Activated CD4-positive, alpha-beta T cell treated with anti-CD3 and anti-CD28 coated beads, Interleukin-2, amount 10 ng/mL, durations not matched to agents 24 days and 14 days (primary cell): ENCODE measurements around the gene KYAT1. TPM values are rescaled to one million over a fixed set of nuclear protein-coding genes. Genes with fewer than 3 reads are reported as not detected.
A peak's percentile ranks its signal among the peaks of the same experiment; 100 is the strongest.
"Not testable (repeated sequence)": the region's sequence is repeated elsewhere in the genome, so short reads cannot be mapped to it uniquely, and the experiment has no call there.

ENCODE experiments used
- DNase-seq: peaks from one replicate; pipeline ENCODE4 v3.0.0; 2022
- H3K27ac Mint-ChIP-seq: one replicate; pipeline ENCODE4 v1.8.0; 2022; ENCODE audit warnings: mild to moderate bottlenecking, mixed read lengths
- H3K27me3 Mint-ChIP-seq: one replicate; pipeline ENCODE4 v1.8.0; 2022; ENCODE audit warnings: mixed read lengths
- H3K36me3 Mint-ChIP-seq: one replicate; pipeline ENCODE4 v1.8.0; 2022; ENCODE audit warnings: low read depth, mild to moderate bottlenecking, mixed read lengths
- H3K4me1 Mint-ChIP-seq: one replicate; pipeline ENCODE4 v1.8.0; 2021; ENCODE audit warnings: mixed read lengths
- H3K4me3 Mint-ChIP-seq: one replicate; pipeline ENCODE4 v1.8.0; 2022; ENCODE audit warnings: mild to moderate bottlenecking, moderate library complexity, mixed read lengths
- H3K9me3 Mint-ChIP-seq: one replicate; pipeline ENCODE4 v1.8.0; 2021; ENCODE audit warnings: mixed read lengths
- intact Hi-C: fragments of 100-400 bp; cut with micrococcal nuclease; formaldehyde crosslinking; loops from one replicate; pipeline ENCODE4 v1.15.1; 2023
- total RNA-seq: library from RNA; stranded (reverse); gene quantifications from 2 replicates; pipeline ENCODE4 v1.2.3, GENCODE V29; 2022

The KYAT1 gene
- total RNA-seq, 1 donor from 2014 or later, result 11.7 TPM

DNA sequence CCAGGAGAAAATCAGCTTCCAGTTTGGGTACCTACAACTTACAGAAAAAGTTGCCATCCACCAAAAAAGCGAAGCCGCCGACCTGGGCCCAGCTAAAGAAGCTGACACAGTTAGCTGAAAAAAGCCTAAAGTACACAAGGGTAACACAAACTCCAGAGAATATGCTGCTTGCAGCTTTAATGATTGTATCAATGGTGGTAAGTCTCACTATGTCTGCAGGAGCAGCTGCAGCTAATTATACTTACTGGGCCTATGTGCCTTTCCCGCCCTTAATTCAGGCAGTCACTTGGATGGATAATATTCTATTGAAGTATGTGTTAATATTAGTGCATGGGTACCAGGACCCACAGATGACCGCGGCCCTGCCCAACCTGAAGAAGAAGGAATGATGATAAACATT is 27.3 kb downstream of the KYAT1 start:
- H3K27ac Mint-ChIP-seq, intact Hi-C loops, DNase-seq, H3K4me1 Mint-ChIP-seq, H3K27me3 Mint-ChIP-seq, H3K4me3 Mint-ChIP-seq: not testable (repeated sequence)
- peaks cover 12% of the 10 kb centered on the region for H3K36me3 Mint-ChIP-seq
- peaks cover 14% of the 10 kb centered on the region for H3K9me3 Mint-ChIP-seq

DNA sequence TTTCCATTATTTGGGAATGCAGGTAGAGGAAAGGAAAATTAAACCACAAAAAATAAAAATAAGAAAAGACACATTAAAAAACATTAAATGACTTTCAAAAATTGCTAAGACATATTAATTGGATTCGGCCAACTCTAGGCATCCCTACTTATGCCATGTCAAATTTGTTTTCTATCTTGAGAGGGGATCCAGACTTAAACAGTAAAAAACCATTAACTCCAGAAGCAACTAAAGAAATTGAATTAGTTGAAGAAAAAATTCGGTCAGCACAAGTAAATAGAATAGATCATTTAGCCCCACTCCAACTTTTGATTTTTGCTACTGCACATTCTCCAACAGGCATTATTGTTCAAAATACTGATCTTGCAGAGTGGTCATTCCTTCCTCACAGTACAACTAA is 29.1 kb downstream of the KYAT1 start:
- peaks cover 14% of the 10 kb centered on the region for H3K9me3 Mint-ChIP-seq
- DNase-seq, intact Hi-C loops, H3K27ac Mint-ChIP-seq, H3K27me3 Mint-ChIP-seq, H3K4me3 Mint-ChIP-seq, H3K4me1 Mint-ChIP-seq: not testable (repeated sequence)
- H3K36me3 Mint-ChIP-seq, result peaks cover 17% of the 10 kb centered on the region

DNA sequence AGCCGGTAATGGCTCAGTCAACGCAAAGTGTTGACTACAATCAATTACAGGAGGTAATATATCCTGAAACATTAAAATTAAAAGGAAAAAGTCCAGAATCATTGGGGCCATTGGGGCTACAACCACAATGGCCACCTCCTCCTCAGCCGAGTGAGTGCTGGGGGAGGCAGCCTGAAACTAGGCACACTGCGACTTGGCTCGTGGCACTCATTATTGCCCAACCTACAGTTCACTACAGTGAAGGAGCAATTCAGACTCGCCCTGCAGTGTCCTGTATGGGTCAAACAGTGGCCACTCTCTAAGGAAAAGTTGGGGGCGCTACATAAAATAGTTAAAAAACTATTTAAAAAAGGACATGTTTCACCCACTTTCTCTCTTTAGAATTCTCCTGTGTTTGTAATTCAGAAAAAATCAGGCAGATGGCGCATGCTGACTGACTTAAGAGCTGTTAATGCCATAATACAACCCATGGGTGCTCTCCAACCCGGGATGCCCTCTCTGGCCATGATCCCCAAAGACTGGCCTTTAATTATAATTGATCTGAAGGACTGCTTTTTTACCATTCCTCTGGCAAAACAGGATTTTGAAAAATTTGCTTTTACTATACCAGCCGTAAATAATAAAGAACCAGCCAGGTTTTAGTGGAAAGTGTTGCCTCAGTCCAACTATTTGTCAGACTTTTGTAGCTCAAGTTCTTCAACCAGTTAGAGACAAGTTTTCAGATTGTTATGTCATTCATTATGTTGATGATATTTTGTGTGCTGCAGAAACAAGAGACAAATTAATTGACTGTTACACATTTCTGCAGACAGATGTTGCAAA is 29.8 kb downstream of the KYAT1 start:
- DNase-seq, result peak; percentile 79
- H3K4me1 Mint-ChIP-seq, H3K4me3 Mint-ChIP-seq, H3K27ac Mint-ChIP-seq, H3K27me3 Mint-ChIP-seq, intact Hi-C loops: not testable (repeated sequence)
- Mint-ChIP-seq H3K9me3 (peaks cover 14% of the 10 kb centered on the region), H3K36me3 (peaks cover 18% of the 10 kb centered on the region)

DNA sequence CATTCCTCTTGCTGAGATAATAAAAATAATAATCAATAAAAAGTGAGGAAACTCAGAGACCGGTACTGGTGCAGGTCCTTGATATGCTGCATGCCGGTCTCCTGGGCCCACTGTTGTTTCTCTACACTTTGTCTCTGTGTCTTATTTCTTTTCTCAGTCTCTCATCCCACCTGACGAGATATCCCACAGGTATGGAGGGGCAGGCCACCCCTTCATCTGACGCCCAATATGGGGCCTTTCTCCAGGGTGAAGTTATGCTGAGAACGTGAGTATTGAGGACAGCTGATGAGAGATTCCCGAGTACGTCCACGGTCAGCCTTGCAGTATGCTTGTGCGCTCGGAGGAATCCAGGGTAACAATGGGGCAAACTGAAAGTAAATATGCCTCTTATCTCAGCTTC is 30.7 kb downstream of the KYAT1 start:
- H3K4me3 Mint-ChIP-seq, H3K4me1 Mint-ChIP-seq, intact Hi-C loops, H3K27me3 Mint-ChIP-seq, H3K27ac Mint-ChIP-seq, DNase-seq: not testable (repeated sequence)
- Mint-ChIP-seq H3K9me3 (peaks cover 14% of the 10 kb centered on the region), H3K36me3 (peaks cover 18% of the 10 kb centered on the region)

DNA sequence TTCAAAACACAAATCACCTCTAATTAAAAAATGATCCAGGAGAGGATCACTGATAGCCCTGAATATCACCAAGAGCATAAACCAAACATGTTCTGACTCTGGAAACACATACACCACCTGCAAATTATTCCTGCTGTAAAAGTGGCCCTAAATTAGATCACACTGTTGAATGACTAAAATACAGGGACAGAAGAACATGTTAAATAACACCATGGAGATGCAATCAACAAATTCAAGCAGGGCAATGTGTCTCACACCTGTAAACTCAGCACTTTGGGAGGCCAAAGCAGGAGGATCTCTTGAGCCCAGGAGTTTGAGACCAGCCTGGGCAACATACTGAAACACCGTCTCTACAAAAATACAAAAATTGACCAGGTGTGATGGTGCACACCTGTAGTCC is 33.9 kb downstream of the KYAT1 start:
- Mint-ChIP-seq H3K36me3 (peaks cover 18% of the 10 kb centered on the region), H3K27me3 (no peaks in the 10 kb centered on the region), H3K27ac (no peak overlapping the region), H3K4me1 (no peaks in the 10 kb centered on the region), H3K4me3 (no peak overlapping the region), H3K9me3 (peaks cover 14% of the 10 kb centered on the region)
- intact Hi-C loops, result no loop called here
- DNase-seq, result no peak

DNA sequence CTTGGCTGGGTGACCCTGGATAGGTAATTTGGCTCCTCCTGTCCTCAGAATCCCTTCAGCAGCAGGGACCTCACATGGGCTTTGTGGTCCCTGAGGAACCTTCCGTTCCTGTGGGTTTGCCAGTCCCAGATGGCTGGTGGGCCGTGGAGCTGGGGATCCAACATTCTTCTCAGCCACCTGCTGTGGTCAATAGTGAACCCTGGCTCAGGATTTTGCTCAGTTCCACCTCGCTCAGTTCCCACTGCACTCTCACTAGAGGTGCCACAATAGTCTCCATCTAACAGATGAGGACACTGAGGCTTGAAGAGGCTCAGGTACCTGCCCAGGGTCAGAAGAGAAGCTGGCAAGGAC is 35.1 kb downstream of the KYAT1 start:
- Mint-ChIP-seq H3K27me3 (no peaks in the 10 kb centered on the region), H3K4me1 (no peaks in the 10 kb centered on the region), H3K36me3 (peaks cover 22% of the 10 kb centered on the region), H3K9me3 (peaks cover 14% of the 10 kb centered on the region), H3K4me3 (no peak overlapping the region), H3K27ac (no peak overlapping the region)
- intact Hi-C loops, result no loop called here
- DNase-seq, result no peak

DNA sequence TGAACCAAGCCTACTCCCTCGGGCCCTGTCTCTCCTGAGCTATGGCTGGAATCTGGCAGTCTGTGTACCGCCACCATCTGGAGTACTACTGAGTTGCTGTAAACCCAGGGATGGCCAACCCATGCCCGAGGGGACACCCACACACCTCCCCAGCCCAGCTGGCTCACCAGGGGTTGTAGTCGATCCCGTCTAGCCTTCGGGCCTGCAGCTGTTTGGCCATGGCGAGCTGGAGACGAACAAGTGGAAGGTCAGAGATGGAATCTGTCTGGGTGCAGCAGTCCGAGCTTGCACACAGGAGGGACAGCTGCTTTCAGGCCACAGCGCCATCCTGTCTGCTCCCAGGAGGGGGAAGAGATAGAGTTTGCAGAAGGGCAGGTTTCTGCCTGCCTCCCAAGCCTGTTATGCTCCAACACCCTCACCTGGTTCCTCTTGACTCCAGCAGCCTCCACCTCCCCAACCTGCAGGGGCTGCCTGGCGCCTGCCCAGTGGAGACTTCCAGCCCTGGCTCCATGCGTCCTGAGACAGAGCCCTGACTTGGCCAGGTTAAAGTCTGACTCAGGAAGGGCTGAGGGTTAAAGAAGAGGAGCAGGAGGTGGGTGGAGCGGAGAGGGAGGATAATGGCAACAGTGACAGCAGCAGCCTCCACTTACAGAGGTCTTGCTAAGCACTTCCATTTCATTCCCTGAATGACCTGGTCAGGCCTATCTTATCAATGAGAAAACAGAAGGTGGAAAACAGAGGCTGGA is 36.4 kb downstream of the KYAT1 start:
- Mint-ChIP-seq H3K4me1 (no peaks in the 10 kb centered on the region), H3K27me3 (no peaks in the 10 kb centered on the region), H3K9me3 (peaks cover 4% of the 10 kb centered on the region), H3K4me3 (no peak overlapping the region), H3K27ac (no peak overlapping the region), H3K36me3 (peaks cover 13% of the 10 kb centered on the region)
- no peak for DNase-seq
- intact Hi-C loops, result no loop called here

DNA sequence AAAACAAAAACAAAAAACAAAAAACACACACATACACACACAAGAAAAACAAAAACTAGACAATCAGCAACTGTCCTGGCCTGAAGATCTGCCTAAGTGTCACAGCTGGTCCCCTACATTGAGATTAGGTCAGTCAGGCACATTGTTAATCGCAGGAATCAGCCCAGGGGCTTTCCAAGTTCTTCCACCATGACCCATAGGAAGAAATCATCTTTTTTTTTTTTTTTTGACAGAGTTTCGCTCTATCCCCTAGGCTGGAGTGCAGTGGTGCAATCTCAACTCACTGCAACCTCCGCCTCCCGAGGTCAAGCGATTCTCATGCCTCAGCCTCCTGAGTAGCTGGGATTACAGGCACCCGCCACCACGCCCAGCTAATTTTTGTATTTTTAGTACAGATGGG is 38.6 kb downstream of the KYAT1 start:
- H3K9me3 Mint-ChIP-seq, H3K27ac Mint-ChIP-seq, H3K36me3 Mint-ChIP-seq, DNase-seq, H3K4me3 Mint-ChIP-seq, intact Hi-C loops, H3K27me3 Mint-ChIP-seq, H3K4me1 Mint-ChIP-seq: not testable (repeated sequence)

DNA sequence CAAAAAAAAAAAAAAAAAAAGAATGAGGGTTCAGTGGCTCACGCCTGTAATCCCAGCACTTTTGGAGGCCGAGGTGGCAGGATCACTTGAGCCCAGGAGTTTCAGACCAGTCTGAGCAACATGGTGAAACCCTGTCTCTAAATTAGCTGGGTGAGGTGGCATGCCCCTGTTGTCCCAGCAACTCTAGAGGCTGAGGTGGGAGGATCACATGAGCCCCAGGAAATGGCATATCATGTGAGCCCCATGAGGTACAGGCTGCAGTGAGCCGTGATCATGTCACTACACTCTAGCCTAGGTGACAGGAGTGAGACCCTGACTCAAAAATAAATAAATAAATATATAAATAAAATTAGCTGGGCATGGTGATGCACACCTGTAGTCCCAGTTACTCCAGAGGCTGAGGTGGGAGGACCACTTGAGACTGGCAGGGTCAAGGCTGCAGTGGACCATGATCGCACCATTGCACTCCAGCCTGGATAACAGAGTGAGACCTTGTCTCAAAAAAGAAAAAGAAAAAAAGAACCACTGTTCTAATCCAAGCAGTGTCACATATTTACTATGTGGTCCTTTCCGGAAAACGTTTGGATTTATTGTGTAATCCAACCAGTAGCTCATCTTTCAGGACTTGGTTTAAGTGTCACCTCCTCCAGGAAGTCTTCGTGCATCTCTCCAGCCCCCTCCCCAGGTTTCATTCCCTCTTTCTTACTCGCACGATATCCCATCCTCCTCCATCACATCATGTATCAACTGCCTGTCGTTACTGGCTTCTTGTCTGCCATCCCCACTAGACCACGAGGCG is 39.9 kb downstream of the KYAT1 start:
- DNase-seq, result no peak
- Mint-ChIP-seq H3K27ac (no peak overlapping the region), H3K4me1 (no peaks in the 10 kb centered on the region), H3K27me3 (no peaks in the 10 kb centered on the region), H3K9me3 (no peaks in the 10 kb centered on the region), H3K36me3 (peaks cover 8% of the 10 kb centered on the region), H3K4me3 (no peak overlapping the region)
- intact Hi-C loops, result no loop called here

DNA sequence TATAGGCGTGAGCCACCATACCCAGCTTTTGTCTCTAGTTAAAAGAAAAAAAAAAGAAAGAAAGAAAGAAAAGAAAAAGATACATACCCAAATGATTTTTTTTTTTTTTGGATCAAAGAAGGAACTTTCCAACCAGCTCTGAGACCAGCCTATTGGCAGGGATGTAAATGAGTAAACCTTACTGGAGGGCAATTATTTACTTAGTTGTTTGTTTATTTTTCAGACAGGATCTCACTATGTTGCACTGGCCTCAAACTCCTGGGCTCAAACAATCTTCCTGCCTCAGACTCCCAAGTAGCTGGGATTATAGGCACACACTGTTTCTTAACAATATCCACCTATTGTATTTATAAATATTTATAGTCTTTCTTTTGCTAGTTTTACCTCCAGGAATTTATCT is 41.2 kb downstream of the KYAT1 start:
- no peaks in the 10 kb centered on the region for H3K4me1 Mint-ChIP-seq
- peaks cover 8% of the 10 kb centered on the region for H3K36me3 Mint-ChIP-seq
- no peaks in the 10 kb centered on the region for H3K27me3 Mint-ChIP-seq
- H3K9me3 Mint-ChIP-seq, result no peaks in the 10 kb centered on the region
- DNase-seq, result no peak
- intact Hi-C loops, result no loop called here
- H3K27ac Mint-ChIP-seq, result no peak overlapping the region
- no peak overlapping the region for H3K4me3 Mint-ChIP-seq

DNA sequence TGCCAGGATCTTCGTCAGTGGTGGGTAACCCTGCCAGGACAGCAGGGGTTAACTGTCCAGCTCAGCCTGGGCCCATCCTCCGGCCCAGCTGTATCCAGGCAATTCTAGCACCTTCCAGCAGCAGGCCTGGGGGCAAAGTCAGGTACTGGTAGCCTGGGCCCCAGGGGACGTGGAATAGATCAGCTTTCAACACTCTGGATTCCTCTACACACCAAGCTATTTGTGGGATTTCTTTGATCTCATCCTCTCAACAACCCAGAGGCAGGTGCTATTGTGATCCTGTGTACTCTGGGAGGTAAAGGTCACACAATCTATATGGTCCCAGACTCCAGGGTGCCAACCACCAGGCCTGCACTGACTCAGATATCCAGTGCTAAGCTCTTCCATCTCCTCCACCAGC is 43.4 kb downstream of the KYAT1 start:
- H3K27me3 Mint-ChIP-seq, result no peaks in the 10 kb centered on the region
- no peak overlapping the region for H3K4me3 Mint-ChIP-seq
- H3K4me1 Mint-ChIP-seq, result no peaks in the 10 kb centered on the region
- no peak for DNase-seq
- intact Hi-C loops, result no loop called here
- peaks cover 15% of the 10 kb centered on the region for H3K36me3 Mint-ChIP-seq
- H3K27ac Mint-ChIP-seq, result no peak overlapping the region
- no peaks in the 10 kb centered on the region for H3K9me3 Mint-ChIP-seq

DNA sequence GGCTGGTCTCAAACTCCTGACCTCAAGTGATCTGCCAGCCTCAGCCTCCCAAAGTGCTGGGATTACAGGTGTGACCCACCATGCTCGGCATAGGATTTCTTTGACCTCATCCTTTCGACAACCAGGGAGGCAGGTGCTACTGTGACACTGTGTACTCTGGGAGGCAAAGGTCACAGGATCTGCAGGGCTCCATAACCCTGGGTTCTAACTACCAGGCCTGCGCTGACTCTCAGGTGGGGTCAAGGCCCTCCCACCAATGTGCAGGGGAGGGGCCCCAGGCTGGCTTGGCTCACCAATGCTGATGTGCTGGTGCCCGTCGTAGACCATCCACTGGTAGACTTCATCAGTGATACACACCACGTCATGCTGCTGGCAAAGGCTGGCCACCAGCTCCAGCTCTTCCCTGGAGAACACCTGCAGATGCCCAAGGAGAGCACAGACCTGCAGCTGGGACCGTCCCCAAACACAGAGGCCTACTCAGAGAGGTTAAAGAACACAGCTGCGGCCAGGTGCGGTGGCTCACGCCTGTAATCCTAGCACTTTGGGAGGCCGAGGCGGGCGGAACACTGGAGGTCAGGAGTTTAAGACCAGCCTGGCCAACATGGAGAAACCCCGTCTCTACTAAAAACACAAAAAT is 45.1 kb downstream of the KYAT1 start:
- H3K9me3 Mint-ChIP-seq, result no peaks in the 10 kb centered on the region
- intact Hi-C loops, result no loop called here
- H3K27me3 Mint-ChIP-seq, result no peaks in the 10 kb centered on the region
- no peak overlapping the region for H3K27ac Mint-ChIP-seq
- H3K4me1 Mint-ChIP-seq, result no peaks in the 10 kb centered on the region
- peaks cover 11% of the 10 kb centered on the region for H3K36me3 Mint-ChIP-seq
- DNase-seq, result no peak
- no peak overlapping the region for H3K4me3 Mint-ChIP-seq

DNA sequence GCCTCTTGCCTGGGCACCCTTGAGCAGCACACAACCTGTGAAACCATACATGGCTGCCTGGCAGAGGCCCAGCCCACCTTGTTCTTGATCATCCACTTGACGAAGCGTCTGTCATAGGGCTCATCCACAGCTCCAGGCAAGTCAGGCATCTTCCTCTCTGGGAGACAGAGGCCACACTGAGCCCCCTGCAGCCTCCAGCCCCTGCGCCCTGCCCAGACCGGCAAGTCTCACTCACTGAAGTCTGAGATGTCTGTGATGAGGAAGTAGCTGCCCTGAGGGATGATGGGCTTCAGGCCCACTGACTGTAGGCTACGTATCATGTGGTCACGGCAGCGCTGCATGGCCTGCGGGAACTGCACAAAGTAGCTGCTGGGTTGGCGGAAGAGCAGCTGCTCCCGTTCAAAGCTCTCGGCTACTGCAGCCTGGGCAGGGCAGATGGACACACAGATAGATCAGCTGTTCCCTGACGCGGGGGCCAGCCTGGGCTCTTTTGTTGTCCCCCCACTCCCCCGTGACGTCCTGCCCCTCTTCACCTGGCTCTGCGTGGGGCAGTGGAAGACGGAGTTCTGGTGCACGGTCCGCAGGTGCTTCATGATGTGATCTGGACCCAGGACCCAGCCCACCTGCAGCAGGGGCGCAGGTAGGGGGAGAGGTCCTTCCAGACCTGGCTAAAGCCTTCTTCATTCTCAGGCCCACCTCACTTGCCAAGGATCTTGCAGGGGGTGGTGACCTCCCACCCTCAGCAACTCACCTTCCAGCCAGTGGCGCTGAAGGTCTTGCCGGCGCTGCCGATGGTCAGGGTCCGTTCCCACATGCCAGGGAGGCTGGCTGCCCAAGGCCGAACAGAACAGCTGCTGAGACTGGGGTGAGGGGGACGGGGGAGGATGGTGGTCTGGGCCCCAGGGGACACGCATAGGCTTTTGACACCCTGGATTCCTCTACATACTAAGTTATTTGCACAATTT is 46.2 kb downstream of the KYAT1 start:
- no peaks in the 10 kb centered on the region for H3K9me3 Mint-ChIP-seq
- no peaks in the 10 kb centered on the region for H3K27me3 Mint-ChIP-seq
- no peak overlapping the region for H3K27ac Mint-ChIP-seq
- DNase-seq, result peak; percentile 54
- H3K4me3 Mint-ChIP-seq, result no peak overlapping the region
- peaks cover 11% of the 10 kb centered on the region for H3K36me3 Mint-ChIP-seq
- H3K4me1 Mint-ChIP-seq, result no peaks in the 10 kb centered on the region
- intact Hi-C loops, result no loop called here
